ENCODE data around the gene ST6GALNAC6. TPM values are rescaled to one million over a fixed set of nuclear protein-coding genes. Genes with fewer than 3 reads are reported as not detected.

Gene ST6GALNAC6
- polyA plus RNA-seq, 1 experiment: 40.6 TPM

DNA sequence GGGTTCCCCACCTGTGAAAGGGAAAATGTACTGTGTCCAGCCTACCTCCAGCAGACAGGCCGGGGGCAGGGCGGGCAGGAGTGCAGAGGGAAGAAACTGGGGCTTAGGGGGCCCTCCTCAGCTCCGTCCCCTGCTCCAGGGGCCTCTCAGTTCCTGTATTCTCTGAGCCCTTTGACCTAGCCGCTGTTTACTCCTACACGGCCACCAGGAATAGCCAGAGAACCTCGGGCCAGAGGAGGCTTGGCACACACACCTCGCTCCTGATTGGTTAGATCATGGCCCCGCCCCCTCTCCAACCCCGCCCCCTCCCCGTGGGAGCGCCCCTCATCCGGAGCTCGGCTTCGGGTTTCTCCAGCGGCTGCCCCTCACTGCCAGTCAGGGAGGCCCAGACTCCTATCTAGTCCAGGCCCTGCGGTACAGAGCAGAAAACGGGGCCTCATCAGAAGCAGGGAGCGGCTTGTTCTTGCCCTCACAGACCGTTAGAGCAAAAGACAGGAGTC, 2.2 kb downstream of the ST6GALNAC6 start:
- Histone ChIP-seq H3K4me3 (ENCODE audit: low read depth, low read length) (peak overlapping the region; percentile 39), H3K27ac (ENCODE audit: low read depth, low read length) (peak overlapping the region; percentile 90), H3K9me3 (ENCODE audit: control insufficient read depth, insufficient read depth, low read length) (peaks cover 36% of the 10 kb centered on the region), H3K27me3 (ENCODE audit: control insufficient read depth, insufficient read depth, low read length) (no peaks in the 10 kb centered on the region)
- POLR2A ChIA-PET: interaction anchor here (0.7 to 2.1 kb wide), 4 partner anchors 9 to 27 kb away, joined by 4 to 6 read pairs (median 6); partner anchors contain the start of gene AK1
- no peak for TF ChIP-seq CTCF (IDR thresholded peaks at IDR 0.05; ENCODE audit: low read depth, low read length)
- peak; percentile 43 for DNase-seq (ENCODE audit: low read depth, low spot score)
- CTCF ChIA-PET: interaction anchor here (0.9 to 1.5 kb wide), 2 partner anchors 22 to 162 kb away, joined by 4 to 5 read pairs; partner anchors contain the start of gene TOR2A

DNA sequence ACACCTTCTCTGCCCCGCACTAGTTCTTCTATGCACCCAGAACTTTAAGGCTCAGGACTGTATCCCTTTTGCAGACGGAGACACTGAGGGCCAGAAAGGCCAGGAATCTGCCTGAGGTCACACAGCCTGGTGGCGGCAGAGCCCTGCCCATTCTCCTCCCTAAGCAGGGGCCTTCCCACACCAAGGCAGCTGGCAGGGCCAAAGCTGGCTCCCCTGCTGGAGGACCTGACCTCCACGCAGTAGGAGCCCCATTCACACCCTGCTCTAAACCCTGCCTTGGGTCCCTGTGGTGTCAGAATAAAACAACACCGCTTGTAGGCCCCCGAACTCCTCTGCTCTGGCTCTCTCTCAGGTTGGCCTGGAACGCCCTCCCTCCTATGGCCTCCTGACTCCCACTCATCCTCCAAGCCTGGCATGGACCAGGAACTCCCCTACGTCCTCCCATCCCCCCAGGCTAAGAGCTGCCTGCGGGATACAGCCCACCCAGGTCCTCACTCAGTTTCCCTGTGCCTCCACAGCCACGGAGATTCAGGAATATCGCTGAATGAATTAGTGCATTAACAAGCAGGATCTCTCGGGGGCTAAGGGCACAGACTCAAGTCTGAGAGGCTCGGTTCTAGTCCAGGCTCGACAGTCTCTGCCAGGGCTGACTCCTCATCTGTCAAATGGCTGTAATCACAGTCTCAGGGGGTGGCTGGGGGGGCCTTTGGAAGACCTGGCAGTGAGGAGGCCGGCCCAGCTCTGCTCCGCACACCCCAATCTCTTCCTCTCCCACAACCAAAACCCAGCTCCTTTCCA, 2.8 kb downstream of the ST6GALNAC6 start:
- Histone ChIP-seq H3K4me3 (ENCODE audit: low read depth, low read length) (peak overlapping the region; percentile 39), H3K9me3 (ENCODE audit: control insufficient read depth, insufficient read depth, low read length) (peaks cover 36% of the 10 kb centered on the region), H3K27me3 (ENCODE audit: control insufficient read depth, insufficient read depth, low read length) (no peaks in the 10 kb centered on the region), H3K27ac (ENCODE audit: low read depth, low read length) (peak overlapping the region; percentile 11)
- ChIA-PET POLR2A (interaction anchor here (0.7 to 2.1 kb wide), 3 partner anchors 12 to 27 kb away, joined by 4 to 6 read pairs (median 6); partner anchors contain the start of gene AK1), CTCF (interaction anchor here (0.9 to 1.5 kb wide), 2 partner anchors 23 to 162 kb away, joined by 4 to 5 read pairs; partner anchors contain the start of gene TOR2A)
- no peak for DNase-seq (ENCODE audit: low read depth, low spot score)
- no peak for TF ChIP-seq CTCF (IDR thresholded peaks at IDR 0.05; ENCODE audit: low read depth, low read length)

DNA sequence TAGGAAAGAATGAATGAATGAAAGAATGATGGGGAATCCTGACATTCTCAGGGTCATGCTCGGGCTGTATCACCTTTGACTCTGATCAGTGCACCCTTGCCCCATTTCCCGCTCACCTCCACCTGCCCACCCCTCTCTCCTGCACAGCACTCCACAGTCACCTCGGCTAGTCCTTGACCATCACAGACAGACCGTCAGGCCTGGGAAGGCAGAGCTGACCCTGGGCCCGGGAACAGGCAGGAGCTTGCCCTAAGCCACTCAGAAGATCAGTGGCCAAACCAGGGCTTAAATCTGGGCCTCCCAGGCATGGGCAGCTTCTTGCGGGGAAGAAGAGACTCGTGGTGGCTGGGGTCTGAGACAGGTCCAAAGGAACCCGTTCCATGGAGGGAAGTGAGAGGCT, 3.6 kb downstream of the ST6GALNAC6 start:
- DNase-seq (ENCODE audit: low read depth, low spot score): no peak
- TF ChIP-seq CTCF (IDR thresholded peaks at IDR 0.05; ENCODE audit: low read depth, low read length): no peak
- ChIA-PET CTCF (interaction anchor here (0.6 kb wide), 1 partner anchor 139 kb away, joined by 3 read pairs; no protein-coding TSS in a partner anchor), POLR2A (interaction anchor here (2.1 kb wide), 1 partner anchor 11 kb away, joined by 6 read pairs; no protein-coding TSS in a partner anchor)
- H3K4me3 ChIP-seq (ENCODE audit: low read depth, low read length): no peak overlapping the region
- no peaks in the 10 kb centered on the region for H3K27me3 ChIP-seq (ENCODE audit: control insufficient read depth, insufficient read depth, low read length)
- no peak overlapping the region for H3K27ac ChIP-seq (ENCODE audit: low read depth, low read length)
- H3K9me3 ChIP-seq (ENCODE audit: control insufficient read depth, insufficient read depth, low read length): peaks cover 36% of the 10 kb centered on the region

- H3K4me3 ChIP-seq (ENCODE audit: low read depth, low read length): no peak overlapping the region
- no peak overlapping the region for H3K27ac ChIP-seq (ENCODE audit: low read depth, low read length)
- peaks cover 29% of the 10 kb centered on the region for H3K9me3 ChIP-seq (ENCODE audit: control insufficient read depth, insufficient read depth, low read length)
- POLR2A ChIA-PET: no interaction called here
- no peak for DNase-seq (ENCODE audit: low read depth, low spot score)
- CTCF ChIA-PET: interaction anchor here (0.6 kb wide), 1 partner anchor 13 kb away, joined by 4 read pairs; no protein-coding TSS in a partner anchor
- no peak for TF ChIP-seq CTCF (IDR thresholded peaks at IDR 0.05; ENCODE audit: low read depth, low read length)
- no peaks in the 10 kb centered on the region for H3K27me3 ChIP-seq (ENCODE audit: control insufficient read depth, insufficient read depth, low read length)
Observed at GRCh38 chr9:127893392-127893791, 6.0 kb downstream of the ST6GALNAC6 start.

GRCh38 chr9:127892831-127893230, 6.6 kb downstream of the ST6GALNAC6 start:
- Histone ChIP-seq H3K9me3 (ENCODE audit: control insufficient read depth, insufficient read depth, low read length) (peaks cover 29% of the 10 kb centered on the region), H3K27me3 (ENCODE audit: control insufficient read depth, insufficient read depth, low read length) (no peaks in the 10 kb centered on the region), H3K4me3 (ENCODE audit: low read depth, low read length) (no peak overlapping the region), H3K27ac (ENCODE audit: low read depth, low read length) (no peak overlapping the region)
- DNase-seq (ENCODE audit: low read depth, low spot score): no peak
- no peak for TF ChIP-seq CTCF (IDR thresholded peaks at IDR 0.05; ENCODE audit: low read depth, low read length)
- ChIA-PET POLR2A (no interaction called here), CTCF (interaction anchor here (0.6 to 1.0 kb wide), 3 partner anchors 13 to 308 kb away, joined by 3 to 4 read pairs (median 4); no protein-coding TSS in a partner anchor)
